COR-L47 (cell line): ENCODE measurements around the gene DMWD.

ENCODE experiments used
- DNase-seq: peaks from one replicate; lab custom pipeline; 2025; lab: John Stamatoyannopoulos, UW

The DMWD gene

DNA sequence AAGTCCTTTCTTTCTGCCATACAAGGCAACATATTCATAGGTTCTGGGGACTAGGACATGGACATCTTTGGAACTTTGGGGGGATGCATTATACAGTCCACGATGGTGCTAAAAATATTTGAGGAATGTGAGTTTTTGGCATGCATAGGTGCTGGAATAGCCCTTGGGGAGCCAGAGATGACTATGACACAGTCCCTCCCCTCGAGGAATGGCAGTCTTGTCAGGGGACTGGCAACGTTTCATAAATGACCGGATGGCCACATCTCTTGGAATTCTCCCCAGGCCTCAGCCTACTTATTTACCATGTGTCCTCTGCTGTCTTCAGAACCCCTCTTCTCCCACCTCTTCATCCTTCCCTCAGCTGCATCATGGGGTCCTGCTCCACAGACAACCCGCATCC lies 45.8 kb downstream of the DMWD start:
- DNase-seq = no peak

DNA sequence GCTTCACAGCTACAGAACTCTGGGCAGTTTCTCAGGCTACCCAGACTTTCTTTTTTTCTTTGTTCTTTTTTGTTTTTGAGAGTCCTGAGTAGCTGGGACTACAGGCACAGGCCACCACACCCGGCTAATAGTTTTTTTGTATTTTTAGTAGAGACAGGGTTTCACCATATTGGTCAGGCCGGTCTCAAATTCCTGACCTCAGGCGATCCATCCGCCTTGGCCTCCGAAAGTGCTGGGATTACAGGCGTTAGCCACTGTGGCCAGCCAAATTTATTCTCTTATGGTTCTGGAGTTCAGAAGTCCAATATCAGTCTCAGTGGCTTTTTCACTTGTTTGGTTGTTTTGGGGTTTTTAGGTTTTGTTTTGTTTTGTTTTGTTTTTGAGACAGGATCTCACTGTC lies 47.0 kb downstream of the DMWD start:
- no peak for DNase-seq

DNA sequence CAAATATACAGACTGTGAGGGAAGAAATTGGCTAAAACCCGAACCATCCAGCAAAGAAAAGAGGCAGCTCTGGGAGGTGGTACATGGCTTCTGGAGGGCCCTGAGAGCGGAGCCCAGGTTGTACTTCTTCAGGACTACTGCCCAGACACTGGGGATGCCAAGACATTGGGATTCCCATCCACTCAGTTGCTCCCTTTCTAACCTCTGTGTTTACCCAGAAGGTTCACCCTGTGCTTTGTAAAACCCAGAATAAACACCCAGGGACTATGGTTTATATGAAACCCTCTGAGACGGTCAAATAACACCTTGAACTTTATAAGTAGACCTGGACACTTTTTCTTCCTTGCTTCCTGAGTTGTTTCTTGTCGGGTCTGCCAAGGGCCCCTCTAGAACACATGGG lies 49.7 kb downstream of the DMWD start:
- no peak for DNase-seq

DNA sequence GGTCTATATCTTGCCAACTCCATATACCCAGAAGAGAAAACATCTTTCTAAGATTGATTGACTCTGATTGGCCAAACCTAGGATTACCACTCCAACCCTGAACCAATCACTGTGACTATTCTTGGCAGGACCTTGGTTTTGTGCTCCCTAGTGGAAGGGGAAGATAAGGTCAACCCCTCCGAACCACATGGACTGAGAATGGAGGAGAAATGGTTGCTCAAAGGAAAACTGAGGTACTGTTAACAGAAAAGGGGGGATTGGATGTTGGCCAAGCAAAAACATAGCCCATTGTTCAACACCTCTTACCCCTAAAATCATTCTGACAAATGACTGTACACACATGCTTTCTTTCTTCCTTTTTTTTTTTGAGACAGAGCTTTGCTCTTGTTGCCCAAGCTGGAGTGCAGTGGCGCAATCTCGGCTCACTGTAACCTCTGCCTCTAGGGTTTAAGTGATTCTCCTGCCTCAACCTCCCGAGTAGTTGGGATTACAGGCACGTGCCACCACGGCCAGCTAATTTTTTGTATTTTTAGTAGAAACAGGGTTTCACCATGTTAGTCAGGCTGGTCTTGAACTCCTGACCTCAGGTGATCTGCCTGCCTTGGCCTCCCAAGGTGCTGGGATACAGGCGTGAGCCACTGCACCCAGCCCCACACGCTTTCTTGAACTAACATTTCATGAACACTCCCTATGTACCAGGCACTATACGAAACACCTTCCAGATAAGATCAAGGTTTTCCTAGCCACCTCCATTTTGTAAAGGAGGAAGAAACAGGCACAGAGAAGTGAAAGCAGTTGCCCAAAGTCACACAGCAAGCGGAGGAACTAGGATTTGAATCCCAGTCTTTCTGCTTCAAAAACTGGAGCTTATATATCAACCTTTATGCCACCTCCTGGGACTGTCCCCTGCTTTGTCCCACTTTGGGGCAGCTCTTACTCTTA lies 52.9 kb downstream of the DMWD start:
- DNase-seq = no peak

DNA sequence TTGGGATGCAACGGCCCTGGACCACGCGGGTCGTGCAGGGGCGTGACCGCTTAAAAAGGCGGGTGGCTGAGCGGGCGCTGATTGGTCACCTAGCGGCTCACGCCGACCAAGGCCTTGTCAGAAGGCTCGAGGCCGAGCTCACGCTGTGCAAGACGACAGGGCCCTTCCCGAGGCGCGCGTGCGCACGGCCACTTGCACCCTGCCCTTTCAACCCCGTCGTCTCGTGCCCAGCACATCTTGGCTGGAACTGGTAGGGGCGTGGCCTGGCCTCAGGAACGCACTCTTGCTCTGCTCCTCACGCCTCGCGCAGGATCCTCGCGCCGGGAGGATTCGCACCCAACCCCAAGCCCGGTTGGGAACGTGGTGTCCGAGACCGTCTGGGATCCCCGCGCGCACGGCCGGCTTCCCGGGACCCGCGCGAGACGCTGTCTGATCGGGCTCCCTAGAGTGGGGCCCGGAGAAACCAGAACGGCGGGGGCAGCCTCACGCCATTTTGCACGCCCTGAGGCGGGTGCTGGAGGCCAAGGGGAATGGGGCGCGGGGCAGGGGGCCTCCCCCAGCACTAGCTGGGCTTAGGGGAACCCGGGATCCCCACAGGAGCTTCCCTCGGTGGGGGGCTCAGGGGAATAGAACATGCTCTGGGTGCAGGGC lies 59.4 kb downstream of the DMWD start, which contains the start of gene MEIOSIN:
MEIOSIN (plus strand) TSS at position 280 of the 651 bp plus-strand sequence. CDS start 1,938 bp downstream, outside the sequence.
- DNase-seq = no peak
